GM19239 (cell line): ENCODE data around the gene COA7.

Source experiments
- DNase-seq: peaks from one replicate; pipeline ENCODE4 v3.0.0; 2011; ENCODE audit warnings: low spot score; ENCODE audit not compliant: insufficient read length
- FAIRE-seq: peaks from 2 replicates; lab custom pipeline; 2011; peaks lifted over from hg19 to GRCh38; lab: Jason Lieb, UNC

Gene COA7

DNA sequence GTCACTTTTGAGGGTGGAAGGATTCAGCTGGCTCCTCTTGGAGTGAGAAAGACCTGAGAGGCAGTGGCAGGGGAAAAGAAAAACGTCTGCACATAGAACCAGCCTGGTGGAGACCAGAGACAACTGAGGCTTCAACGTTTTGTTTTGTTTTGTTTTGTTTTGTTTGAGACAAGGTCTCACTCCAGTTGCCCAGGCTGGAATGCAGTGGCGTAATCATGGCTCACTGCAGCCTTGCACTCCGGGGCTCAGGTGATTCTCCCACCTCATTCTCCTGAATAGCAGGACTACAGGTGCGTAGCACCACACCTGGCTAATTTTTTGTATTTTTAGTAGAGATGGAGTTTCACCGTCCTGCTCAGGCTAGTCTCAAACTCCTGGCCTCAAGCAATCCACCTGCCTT, 52.9 kb downstream of the COA7 start:
- no peak for FAIRE-seq
- no peak for DNase-seq

DNA sequence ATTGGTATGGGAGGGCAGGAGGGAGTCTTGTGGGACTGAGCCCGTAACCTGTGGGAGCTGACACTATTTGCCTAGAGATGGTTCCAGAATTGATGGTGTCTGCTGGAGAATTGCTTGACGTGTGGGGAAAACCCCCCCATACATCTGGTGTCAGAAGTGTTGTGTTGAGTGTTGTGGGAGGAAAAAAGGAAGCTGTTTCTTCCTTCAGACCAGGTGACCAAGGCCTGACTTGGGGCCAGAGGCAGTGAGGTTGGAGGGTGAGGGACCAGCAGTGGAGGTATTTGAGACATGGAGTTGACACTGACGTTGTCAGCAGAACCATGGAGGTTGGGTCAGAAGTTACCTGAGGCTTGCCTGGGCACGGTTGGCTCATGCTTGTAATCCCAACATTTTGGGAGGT, 56.8 kb downstream of the COA7 start:
- DNase-seq: no peak
- FAIRE-seq: no peak

DNA sequence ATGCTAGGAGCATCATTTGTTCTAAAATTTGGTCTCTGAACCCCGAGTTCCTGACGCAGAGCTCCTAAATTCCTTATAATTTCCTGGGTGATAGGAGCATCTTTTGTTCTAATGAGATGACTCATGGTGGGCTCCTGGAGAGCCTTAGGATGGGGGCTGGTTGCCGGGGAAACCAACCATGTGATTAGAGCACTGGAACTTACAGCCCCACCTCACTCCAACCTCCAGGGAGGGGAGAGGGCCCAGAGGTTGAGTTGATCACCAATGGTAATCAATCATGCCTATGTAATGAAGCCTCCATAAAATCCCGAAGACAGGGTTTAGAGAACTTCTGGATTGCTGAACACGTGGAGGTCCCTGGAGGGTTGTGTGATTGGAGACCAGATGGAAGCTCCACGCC, 57.5 kb downstream of the COA7 start:
- DNase-seq: no peak
- no peak for FAIRE-seq

DNA sequence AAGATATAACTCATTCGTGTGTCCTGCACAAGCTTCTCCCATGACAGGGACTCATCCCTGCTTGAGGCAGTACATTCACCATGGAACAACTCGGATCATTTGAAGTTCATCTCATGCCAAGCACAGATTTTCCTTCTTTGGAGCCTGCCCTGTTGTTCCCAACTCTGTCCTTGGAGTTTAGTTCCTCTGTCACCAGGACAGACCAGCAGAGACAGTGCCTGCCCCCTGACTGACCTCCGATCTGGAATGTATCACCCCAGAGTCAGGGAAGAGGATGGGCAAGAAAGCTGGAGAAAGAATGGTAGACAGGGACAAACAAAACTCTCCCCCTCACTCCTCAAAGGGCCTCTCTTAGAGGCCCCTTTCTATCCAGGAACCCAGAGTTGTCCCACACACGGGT, 60.2 kb downstream of the COA7 start:
- DNase-seq: no peak

DNA sequence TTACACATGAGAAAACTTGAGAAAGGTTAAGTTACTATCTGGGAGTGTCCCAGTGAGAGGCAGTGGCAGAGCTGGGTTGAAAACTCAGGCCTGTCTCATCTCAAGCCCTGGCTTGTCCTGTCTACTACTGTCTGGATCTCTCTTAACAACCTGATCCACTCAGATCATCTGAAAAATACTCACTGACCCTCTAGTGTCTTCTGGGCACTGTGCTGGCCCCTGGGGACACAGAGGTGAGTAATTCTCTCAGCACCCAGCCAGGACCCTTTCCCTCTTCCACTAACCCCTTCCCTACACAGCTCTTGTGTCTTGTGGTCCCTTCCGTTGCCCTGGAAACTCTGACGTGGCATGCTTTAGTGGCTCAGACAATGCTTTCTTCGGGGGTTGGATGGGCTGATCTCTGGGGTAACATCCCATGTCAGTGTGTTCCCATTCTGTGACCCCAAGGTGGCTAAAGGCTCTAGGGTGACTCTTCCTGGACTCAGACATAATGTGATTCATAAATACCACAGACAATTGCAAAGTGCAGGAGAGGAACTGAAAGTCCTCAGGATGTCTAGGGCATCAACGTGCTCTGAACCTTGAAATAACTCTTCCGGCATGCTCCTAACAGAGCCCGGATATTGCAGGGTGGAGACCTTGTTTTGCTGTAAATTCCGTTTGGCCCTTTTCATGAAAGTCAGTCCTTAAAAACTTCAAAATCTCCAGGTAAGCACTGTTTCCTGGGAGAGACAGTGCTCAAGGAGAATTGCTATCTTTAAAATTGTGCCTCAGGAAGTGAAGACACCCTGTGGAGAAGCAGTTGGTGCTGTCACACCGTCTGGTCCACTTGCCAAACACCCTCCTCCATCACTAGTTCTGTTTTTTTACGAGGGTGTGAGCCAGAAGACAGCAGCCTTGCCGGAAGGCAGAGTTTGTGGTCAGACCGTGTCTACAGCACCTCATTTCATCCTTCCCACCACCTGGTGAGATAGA, 61.1 kb downstream of the COA7 start:
- DNase-seq: peak; percentile 67
- peak; percentile 96 for FAIRE-seq

More for the DNA sequence above, 60.2 kb downstream of the COA7 start:
- FAIRE-seq: no peak

DNA sequence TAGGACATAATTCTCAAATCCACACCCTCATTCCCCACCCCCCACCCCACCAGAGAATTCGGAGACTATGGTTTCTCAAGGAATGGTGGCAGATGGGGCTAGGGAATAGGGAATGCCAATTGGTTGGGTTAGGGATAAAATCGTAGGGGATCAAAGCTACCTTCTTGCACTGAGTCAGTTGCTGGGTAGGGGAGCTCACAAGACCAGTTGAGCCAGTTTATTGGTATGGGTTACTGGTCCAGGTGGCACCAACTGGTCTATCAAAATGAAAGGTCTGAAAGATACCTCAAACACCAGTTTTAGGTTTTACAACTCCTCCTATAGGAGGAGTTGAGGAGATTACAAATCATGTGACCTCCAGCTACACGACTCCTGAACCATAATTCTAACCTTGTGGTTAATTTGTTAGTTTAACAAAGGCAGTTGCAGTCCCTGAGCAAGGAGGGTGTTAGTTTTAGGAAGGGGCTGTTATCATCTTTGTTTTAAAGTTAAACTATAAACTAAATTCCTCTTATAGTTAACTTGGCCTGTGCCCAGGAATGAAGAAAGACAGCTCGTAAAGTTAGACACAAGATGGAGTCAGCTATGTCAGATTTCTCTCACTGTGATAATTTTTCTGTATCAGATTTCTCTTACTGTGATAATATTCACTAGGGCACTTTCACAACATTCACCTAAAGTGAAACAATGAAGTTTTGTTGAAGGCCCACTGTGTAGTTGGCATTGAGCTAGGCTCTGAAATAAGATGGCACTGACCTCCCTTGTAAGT, 62.6 kb downstream of the COA7 start:
- no peak for DNase-seq
- FAIRE-seq: peak; percentile 63
